Measurements from ENCODE around the gene MEGF11.
"Not testable (repeated sequence)": the region's sequence is repeated elsewhere in the genome, so short reads cannot be mapped to it uniquely, and the experiment has no call there.

Gene MEGF11

DNA sequence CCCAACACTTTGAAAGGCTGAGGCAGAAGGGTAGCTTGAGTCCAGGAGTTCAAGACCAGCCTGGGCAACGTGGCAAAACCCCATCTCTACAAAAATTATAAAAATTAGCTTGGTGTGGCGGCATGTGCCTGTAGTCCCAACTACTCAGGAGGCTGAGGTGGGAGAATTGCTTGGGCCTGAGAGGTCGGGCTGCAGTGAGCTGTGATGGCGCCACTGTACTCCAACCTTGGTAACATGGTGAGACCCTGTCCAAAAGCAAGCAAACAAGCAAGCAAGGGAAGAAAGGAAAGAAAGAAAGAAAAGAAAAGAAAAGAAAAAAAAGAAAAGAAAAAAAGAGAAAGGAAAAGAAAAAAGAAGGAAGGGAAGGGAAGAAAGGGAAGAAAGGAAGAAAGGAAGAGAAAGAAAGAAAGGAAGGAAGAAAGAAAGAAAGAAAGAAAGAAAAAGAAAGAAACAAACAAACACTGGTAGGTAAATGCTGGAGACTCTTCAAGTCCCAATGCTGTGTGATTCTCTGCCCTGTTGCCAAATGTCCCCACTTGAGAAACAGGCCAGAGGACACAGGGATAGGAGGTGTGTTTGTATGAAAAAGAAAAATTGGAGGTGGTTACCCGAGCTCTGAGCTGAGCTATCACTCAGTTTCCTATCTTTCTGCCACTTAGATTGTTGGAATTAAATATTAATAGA lies 263.1 kb downstream of the MEGF11 start:
- DNase-seq = no peak

DNA sequence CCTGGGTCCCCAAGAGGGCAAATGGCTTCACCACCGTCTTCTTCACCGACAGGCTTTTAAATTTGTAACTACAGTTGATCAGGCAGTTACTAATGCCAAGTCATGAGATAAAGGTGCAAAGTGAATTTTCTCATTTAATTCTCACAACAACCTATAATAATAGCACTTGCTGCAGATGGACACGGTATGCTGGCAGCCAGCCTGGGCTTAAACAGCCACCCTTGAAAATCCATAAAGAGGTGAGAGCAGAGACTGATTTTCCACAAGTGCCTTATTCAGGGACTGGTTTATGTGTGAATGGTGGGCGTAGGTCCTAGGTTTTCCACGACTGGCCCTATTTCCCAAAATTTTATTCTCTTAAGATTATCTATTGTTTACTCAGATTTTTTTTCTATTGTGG lies 266.4 kb downstream of the MEGF11 start:
- no peak for DNase-seq

DNA sequence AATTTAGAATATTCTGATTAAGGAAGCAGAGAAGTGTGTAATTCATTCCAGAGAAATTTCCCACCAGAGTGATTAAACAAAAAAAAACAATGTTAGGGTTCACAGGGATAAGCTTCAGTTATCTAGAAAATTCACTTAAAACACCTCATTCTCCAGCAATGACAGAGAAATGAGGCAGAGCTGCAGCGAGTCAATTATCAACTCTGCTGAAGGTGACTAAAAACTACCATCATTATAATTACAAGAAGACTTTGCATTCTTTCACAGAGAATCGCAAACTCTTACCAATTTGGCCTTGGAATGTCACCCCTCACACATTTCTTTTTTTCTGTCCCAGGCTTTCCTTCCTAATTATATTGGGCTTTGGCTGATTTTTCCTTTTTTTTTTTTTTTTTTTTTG lies 267.1 kb downstream of the MEGF11 start:
- no peak for DNase-seq

DNA sequence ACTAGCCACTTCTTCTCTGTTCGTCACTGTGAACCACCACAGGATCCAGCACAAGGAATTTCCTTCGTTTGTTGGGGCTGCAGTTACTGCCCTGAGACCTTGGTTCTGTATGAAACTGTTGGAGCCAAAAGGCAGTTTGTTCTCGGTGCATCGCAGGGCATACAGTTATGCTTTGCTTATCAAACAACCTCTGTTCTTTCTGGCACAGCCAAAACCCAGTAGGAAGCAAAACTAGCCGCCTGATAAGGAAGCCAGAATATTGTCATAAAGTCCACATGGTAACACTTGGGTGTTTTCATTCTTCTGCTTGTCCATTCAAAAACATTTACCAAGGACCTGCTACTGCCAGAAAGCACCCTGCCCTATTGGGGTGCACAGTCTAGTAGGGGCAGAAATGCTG lies 268.2 kb downstream of the MEGF11 start:
- no peak for DNase-seq

DNA sequence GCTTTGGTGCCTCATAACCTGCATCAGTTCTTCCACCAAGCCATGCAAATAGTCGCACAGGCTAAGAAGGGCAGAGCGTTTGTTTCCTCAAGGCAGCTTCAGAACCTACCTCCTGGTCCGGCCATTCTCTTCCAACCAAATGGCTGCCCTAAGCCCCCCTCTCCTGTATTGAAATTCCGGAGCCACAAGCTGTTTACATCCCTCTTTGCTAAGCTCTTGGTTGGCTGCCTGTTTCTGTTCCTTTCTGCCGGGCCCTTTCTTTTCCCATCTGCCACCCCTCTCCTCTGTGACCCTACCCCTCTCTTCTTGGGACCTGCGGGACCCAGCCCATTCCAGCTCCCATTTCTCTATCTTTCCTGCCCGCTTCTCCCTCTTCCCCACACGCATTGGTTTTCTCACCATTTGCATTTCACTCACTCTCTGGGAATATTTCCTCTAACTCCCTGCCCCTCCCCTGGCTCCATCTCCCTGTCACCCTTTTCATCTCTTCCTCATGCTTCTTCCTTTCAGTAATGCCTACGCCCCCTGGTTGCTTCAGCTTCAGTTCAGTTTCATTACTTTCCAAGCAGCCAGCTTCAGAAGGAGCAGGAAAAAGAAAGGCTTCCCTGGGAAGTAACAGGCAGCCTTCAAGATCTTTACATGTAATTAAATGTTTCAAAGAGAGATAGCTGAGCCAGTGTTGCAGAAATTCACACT lies 270.8 kb downstream of the MEGF11 start:
- no peak for DNase-seq

DNA sequence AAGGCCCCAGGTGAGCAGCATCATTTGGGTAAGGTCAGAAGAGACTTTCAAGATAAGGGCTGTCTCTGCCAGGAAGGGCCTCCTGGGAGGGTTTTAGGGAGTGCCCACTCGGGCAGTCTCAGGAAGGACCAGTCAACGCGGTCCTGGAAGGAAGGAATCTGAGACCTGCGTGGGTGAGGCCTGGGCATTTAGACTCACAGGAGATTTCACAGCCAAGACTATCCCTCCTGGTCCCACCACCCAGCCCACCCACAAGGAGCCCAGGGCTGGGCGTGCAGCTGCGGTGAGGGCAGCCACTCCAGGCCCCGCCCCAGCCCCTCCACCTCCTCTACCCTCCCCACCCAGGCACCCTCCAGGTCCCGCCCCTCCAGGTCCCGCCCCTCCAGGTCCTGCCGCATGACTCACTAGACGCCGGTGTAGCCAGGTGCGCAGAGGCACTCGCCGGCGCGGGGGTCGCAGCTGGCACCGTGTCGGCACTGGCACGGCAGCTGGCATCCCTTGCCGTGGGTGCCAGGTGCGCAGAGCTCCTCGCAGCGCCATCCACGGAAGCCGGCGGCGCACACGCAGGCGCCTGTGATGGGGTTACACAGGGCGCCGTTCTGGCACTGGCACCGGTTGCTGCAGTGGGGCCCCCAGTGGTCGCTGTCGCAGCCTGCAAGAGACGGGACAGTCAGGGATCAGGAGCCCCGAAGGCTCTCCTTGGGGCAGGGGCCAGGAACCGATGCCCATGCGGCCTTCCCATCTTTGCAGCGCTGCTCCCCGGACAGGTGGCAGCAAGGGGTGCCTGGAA lies 271.5 kb downstream of the MEGF11 start:
- DNase-seq = peak; percentile 70

DNA sequence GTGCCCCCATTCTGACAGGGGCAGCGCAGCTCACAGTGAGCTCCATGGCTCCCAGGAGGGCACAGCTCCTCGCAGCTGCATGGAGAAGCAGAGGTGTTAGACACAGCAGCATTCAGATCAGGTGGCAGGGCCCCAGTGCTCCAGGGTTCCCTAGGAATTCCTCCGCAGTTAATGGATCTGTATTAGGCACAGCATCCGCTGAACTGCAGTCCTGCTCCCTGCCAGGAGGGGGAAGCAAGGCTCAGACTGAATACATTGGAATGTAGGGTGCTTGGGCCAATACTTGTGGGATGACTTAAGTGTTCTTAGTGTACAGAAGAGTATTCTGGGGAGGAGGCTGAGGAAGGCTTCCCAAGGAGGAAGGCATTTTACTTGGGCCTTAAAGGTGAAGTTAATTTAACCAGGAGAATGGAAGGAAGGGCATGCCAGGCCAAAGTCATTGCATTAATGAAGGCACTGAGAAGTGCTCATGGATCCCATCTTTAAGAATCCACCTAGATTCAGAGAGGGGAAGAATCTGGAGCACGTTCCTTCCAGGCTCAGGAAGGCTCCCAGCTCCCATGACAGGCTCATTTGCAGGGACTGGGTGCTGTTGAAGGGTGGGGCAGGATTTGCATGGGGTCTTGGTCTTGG lies 272.6 kb downstream of the MEGF11 start:
- DNase-seq = peak; percentile 69

DNA sequence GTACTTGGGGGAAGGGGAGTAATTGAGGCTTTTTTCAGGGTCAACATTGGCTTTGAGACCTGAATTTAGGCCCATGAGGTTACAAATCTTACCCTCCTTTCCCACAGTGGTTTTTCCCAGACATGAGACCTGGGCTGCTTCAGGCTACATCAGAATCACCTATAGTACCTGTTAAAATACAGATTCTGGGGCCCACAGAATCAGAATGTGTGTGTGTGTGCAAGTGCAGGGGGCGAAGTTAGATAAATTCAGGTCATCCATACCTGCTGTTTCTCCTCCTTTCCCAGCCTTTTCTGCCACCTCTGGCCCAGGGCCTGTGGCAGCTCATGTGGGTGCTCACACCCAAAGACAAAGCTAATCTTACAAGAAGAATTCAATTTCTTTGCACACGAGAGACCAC lies 273.7 kb downstream of the MEGF11 start:
- DNase-seq = no peak

DNA sequence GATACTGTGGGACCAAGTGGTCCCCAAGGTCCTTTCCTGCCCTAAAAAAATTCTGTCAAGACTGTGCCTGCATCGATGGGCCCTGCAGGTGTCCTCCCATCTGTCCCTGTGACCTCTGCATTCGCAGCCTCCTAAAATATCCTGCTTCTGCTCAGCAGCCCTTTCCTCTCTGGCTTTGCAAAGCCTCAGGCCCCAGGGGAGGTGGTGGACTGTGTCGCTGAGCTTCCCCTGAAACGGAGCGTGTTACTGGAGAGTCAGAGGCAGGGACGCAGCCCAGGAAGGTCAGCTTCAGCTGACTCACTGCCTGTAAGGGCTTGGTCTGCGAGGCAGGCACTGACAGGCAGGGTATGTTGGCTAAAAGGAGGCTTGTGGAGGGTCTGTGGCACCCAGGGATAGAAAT lies 274.2 kb downstream of the MEGF11 start:
- no peak for DNase-seq

DNA sequence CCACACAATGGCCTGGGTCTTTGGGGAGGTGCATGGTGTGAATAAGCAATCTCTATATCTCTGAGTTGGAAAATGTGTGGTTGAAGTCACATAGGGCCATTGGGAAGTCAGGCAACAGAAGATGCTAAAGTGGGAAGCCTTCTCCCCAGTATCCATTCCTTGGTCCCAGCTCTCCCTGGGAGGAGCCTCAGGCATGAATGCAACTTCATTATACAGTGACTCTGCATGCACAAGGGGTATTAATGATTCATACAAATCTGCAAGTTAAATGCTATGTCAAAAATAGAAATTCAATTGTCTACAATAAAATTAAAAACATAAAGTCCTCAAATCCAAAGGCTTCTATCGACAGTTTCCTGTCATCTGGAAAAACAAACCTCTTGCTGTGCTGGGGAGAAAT lies 275.4 kb downstream of the MEGF11 start:
- DNase-seq = no peak

DNA sequence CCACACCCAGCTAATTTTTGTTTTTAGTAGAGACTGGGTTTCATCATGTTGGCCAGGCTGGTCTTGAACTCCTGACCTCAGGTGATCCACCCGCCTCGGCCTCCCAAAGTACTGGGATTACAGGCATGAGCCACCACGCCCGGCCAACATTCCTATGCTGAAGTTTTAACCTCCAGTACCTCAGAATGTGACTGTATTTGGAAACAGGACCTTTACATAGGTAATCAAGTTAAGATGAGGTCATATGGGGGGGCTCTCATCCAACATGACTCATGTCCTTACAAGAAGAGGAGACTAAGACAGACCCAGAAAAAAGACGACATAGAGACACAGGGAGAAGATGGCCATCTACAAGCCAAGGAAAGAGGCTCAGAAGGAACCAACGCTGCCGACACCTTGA lies 277.4 kb downstream of the MEGF11 start:
- not testable (repeated sequence) for DNase-seq

DNA sequence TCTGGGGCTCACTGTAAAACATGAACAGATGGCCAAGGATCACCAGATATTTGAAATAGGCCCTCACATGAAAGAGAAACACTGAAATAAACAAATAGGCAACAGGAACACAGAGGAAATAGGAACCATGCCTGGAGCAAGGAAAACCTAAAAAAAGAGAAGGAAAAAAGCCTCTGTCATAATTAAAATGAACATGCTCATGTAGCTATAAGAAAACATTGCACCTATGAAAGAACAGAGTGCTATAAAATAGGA lies 281.9 kb downstream of the MEGF11 start:
- DNase-seq = no peak

DNA sequence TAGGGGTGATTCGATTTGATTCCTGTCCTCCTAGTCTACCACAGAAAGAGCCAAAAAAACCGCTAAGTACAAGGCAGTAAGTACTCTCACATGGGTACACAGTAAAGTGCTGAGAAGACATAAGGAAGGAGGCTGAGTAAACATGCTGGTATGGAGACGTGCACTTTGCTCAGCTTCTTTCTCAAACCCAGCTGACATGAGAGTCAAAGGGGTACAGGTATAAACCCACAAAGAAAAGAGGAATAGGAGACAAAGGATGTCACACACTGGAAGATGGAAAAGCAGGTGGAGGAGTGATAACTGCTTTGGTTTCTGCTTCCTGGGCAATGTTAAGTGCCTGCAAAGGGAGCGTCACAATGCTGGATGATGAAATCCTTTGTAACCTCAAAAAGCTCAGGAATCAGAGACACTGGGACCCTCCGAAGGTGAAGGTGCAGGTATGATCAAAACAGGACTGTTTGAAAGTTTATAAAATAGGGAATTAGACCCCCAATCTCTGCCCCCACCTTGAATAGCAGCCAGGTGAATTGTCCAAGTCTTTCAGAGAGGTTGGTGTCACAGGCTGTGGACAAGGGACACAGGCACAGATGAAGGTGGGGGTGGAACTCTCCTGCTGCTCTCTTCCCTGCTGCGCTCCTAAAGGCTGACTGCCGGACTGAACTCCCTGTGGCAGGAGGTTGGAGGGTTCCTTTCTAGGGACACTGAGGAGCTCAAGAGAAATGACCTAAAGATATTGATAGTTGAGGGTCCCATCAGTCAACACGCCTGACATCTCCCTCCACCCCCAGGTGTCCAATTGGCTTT lies 282.4 kb downstream of the MEGF11 start:
- no peak for DNase-seq

DNA sequence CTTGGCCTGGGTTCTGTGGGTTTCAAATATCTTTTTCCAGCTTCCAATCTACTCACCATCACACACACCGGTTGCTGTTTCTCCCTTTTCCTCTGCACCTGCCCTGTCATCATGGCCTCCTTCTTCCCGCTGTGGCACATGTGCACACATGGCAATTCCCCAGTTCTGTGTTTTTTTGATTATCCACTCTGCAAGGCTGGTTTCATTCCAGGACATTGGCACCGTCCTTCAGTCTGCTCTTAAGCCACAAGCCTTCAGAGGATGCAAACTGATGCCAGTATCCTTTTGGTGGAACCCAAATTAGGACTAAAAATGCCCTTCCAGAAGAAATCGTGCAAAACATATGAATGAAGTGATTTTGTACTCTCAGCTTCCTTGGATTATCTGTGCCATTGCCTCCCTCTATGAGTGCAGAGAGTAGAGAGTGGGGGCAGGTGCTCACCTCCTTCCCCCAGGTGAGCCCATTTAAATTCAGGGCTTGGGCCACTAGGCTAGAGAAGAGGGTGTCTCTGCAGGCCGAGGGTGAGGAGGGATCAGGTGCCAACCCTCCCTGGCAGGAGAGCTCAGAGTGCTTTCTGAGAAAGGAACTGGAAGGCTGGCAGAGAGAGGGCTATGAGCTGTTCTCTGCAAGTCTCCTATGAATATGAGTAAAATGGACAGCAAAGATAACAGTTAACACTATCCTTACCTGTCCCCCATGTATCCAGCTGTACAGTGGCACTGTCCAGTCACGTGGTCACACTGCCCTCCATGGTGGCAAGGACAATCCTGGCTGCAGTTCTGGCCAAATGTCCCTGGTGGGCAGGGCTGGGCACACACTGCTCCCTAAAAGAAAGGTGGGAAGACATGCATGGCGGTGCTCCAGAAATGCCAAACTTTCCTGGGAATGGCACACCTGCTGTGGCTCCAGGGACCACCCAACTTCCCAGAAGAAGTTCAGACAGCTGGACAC lies 283.4 kb downstream of the MEGF11 start:
- DNase-seq = no peak

DNA sequence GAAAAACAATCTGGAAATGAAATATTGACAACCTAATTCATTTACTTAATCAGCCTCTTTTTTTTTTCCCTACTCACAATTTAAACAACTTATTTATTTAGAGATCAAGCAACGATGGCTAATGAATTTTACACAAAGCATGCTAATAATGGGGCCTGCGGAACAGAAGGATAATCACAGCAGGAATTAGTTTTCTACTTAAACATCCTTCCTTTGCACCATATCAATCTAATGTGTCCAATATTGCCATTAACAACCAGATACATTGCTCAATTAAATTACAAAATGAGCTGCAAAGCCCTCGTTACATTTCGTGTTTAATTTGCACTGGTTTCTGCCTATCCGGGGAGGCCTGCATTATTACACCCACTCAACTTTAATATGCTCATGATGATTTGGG lies 285.0 kb downstream of the MEGF11 start:
- no peak for DNase-seq

DNA sequence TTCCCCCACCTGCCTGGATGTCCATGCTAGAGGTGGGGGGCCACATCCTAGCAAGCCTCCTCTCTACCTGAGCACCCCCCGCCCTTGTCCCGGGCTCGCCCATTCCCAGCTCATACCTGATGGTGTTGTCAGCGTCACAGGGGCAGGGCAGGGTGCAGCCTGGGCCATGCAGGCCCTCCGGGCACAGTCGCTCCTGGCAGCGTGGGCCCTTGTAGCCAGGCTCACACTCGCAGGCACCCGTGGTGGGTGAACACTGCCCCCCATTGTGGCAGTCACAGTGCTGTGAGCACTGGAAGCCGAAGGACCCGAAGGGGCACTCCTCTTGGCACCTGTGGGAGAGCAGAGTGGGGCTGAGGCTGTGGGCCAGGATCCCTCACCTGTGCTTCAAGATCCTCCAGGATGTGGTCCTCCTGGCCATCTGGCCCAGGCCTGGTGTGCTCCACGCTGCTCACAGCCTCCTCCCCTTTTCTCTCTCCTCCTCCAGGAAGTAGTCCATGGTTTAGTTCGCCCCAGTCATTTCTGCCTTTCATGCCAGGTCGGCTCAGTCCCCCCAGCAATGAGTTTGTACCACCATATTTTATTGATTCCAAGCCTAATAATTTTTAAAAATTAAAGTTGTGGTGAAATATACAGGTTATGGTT lies 288.6 kb downstream of the MEGF11 start:
- no peak for DNase-seq

DNA sequence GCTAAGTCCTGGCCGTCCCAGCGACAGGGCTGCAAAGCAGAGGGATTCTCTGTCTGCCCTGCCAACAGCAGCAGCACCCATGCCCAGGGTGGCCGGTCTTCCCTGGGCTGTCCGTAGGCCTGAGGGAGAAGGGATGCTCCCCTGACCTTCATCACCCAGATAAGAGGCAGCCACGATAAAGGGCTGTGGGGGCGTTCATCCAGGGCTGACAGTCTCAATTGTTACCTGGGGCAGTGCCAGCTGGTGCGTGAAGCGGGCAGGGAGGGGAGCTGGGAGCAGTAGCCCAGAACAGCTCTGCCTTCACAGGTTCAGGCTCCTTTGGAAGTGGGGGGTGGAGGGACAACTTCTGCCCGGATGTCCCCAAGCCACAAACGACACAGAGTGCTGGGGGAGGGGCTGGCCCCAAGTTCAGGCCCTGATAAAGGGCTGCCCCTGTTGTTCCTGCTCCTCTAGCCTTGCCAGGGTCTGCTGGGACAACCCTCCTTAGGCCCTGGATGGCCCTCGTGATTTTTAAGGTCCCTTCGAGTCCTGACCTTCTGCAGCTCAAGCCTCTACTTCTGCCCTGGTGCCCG lies 289.6 kb downstream of the MEGF11 start:
- DNase-seq = no peak

DNA sequence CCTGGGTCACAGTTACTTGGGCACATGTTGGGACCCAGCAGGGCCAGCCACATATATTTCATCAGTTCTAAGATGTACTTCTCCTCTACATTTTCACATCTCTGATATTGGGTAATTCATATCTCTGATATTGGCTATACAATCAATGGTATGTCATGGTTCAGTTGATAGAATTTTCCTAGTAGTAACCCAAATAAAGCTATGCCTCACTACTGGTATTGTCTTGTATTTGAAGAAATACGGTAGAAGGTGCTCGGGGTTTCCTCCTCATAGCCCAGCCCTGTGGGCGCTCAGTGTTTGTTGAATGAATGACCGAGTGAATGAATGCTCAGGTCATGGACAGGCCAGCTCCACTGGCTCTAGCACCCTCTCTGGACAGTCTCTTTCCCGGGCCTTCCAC lies 290.2 kb downstream of the MEGF11 start:
- DNase-seq = no peak

DNA sequence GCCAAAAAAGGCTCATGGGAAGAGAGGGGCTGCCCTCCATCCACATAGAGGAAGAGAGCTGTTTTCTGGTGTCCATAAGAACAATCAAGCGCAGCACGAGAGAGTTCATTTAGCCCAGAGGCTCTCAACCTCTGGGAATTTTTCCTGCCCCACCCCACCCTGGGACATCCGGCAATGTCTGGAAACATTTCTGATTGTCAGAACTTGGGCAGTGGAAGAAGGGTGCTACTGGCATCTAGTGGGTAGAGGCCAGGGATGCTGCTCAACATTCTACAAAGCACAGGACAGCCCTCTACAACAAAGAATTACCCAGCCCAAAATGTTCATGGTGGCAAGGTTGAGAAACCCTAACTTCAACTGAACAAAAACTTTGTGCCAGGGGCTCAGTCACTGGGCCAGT lies 291.4 kb downstream of the MEGF11 start:
- DNase-seq = no peak

DNA sequence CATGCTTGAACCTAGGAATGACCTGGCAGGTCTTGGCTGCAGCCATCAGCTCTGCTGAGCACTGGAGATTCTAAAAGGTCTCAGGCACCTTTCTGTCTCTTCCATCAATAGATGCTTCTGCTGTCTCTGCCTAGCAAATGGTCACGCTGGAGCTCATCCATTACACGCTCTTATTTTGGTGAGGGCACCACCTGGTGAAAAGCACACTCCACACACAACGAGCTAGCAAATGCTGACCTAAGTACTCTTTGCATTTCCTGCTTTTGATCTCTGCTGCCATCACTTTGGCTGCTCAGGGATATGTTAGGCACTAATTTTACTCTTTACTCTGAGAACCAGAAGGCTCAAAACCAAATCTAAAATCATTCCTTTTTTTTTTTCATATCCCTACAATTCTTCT lies 293.0 kb downstream of the MEGF11 start:
- no peak for DNase-seq

DNA sequence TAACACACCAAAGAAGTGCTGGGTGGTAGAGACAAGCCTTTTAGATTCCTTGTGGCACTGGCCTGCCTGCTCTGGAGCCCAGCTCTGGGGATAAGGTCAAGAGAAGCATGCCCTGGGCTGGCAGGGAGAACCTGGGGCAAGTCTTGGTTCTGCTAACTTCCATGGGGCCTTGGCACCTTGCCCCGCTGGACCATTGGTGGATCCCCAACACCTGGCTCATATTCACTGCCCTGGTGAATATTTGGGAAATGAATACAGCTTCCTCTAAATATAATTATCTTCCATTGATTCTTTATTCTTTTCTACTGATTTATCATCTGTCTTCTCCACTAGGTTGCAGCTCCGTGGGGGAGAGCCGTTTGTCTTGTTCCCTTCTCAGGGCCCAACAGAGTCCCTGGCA lies 294.7 kb downstream of the MEGF11 start:
- no peak for DNase-seq

Measured in 8988T (cell line).